Muscle layer of duodenum (tissue), 2 donors: Measurements from ENCODE around the gene DCUN1D2.

Experiments used
- H3K27ac ChIP-seq: one replicate; pipeline ENCODE4 v1.7.0; 2013; ENCODE audit warnings: mild to moderate bottlenecking, low read length
- H3K27me3 ChIP-seq: one replicate; pipeline ENCODE4 v1.7.0; 2013; ENCODE audit warnings: low read depth, mild to moderate bottlenecking, control low read depth, low read length
- H3K36me3 ChIP-seq, 2 donors: one replicate each; pipeline ENCODE4 v1.7.0; 2013; ENCODE audit warnings: low read length in 2 of 2, control low read depth in 1 of 2, mild to moderate bottlenecking in 1 of 2; ENCODE audit not compliant: insufficient read depth in 2 of 2, control insufficient read depth in 1 of 2
- H3K4me1 ChIP-seq, 2 donors: one replicate each; pipeline ENCODE4 v1.7.0; 2013; ENCODE audit warnings: low read length in 2 of 2, mild to moderate bottlenecking in 2 of 2, control low read depth in 1 of 2, moderate library complexity in 1 of 2; ENCODE audit not compliant: insufficient read depth in 2 of 2, control insufficient read depth in 1 of 2
- H3K4me3 ChIP-seq, 2 donors: one replicate each; pipeline ENCODE4 v1.7.0; 2013; ENCODE audit warnings: low read length in 2 of 2, low read depth in 1 of 2, mild to moderate bottlenecking in 1 of 2
- H3K9me3 ChIP-seq, 2 donors: one replicate each; pipeline ENCODE4 v1.7.0; 2013; ENCODE audit warnings: low read length in 2 of 2, control low read depth in 1 of 2, mild to moderate bottlenecking in 1 of 2; ENCODE audit not compliant: control insufficient read depth in 1 of 2
- donor health status: healthy.

Gene DCUN1D2

DNA sequence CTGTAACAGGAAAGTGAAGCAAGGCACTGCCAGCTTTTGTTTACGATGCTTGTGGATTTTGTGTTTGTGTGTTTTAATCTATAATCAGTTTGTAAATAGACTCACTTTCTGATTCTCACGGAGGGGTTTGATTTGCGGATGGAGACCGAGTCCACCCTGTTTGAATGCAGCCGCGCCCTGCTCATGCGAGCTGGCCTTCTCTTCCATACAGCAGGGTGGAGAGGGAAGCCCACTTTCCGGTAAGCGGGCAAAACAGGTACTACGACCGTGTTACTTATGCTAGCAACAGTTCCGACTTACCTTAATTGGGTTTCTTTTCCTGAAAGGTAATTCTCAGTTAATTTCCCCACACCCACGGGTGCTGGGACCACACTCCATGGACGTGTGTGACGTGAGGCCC lies 70.3 kb downstream of the DCUN1D2 start:
- no peak overlapping the region for H3K27ac ChIP-seq
- no peak overlapping the region for H3K4me3 ChIP-seq
- H3K36me3 ChIP-seq: no peaks in the 10 kb centered on the region
- H3K4me1 ChIP-seq: peaks cover 0 to 6% of the 10 kb centered on the region in 2 donors
- H3K9me3 ChIP-seq: no peaks in the 10 kb centered on the region
- H3K27me3 ChIP-seq: no peaks in the 10 kb centered on the region

DNA sequence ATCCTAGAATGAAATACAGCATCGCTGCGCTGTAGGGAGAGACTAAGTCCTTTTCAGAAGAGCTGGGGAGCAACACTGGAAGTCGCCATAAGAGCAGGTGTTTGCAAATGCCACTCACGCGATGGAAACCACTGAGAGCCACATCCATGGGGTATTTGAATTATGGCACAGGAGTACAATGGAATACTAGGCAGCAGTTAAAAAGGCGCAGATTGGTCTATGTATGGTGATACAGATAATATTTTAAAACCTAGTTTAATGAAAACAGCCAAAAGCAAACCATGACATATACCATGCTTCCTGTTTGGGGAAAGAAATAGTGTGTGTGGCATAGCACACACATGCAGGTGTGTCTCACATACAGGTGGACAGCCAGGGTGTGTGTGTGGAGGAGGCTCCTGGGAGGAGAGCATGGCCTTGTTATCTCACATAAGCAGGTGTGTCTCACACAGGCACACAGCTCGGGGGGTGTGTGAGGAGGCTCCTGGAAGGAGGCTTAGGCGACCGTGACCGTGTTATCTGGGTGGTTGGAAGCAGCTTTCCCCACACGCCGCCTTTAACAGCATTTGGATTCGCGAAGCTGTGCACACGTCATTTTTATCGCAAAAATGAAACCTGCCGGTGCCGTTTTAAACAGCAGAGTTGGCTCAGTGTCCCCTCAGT lies 70.8 kb downstream of the DCUN1D2 start:
- Histone ChIP-seq H3K27me3 (no peaks in the 10 kb centered on the region), H3K4me3 (no peak overlapping the region), H3K27ac (no peak overlapping the region), H3K4me1 (peaks cover 0 to 6% of the 10 kb centered on the region in 2 donors), H3K9me3 (no peaks in the 10 kb centered on the region), H3K36me3 (no peaks in the 10 kb centered on the region)

DNA sequence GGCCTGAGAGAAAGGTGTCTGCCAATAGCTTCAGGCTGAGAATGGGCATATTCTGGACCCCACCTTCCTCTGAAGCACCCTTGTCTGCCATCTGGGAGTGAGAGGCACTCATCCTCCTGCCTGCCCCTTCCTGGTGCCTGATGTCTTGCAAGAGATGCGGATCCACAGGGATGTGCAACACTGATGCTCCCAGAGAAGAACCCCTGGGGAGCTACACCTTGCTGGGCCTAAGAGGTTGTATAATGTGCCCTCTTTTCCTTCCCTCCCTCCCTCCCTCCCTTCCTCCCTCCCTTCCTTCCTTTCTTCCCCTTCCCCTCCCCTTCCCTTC lies 71.8 kb downstream of the DCUN1D2 start:
- Histone ChIP-seq H3K27ac (no peak overlapping the region), H3K4me1 (peaks cover 0 to 6% of the 10 kb centered on the region in 2 donors), H3K36me3 (no peaks in the 10 kb centered on the region), H3K9me3 (no peaks in the 10 kb centered on the region), H3K27me3 (no peaks in the 10 kb centered on the region), H3K4me3 (no peak overlapping the region)

DNA sequence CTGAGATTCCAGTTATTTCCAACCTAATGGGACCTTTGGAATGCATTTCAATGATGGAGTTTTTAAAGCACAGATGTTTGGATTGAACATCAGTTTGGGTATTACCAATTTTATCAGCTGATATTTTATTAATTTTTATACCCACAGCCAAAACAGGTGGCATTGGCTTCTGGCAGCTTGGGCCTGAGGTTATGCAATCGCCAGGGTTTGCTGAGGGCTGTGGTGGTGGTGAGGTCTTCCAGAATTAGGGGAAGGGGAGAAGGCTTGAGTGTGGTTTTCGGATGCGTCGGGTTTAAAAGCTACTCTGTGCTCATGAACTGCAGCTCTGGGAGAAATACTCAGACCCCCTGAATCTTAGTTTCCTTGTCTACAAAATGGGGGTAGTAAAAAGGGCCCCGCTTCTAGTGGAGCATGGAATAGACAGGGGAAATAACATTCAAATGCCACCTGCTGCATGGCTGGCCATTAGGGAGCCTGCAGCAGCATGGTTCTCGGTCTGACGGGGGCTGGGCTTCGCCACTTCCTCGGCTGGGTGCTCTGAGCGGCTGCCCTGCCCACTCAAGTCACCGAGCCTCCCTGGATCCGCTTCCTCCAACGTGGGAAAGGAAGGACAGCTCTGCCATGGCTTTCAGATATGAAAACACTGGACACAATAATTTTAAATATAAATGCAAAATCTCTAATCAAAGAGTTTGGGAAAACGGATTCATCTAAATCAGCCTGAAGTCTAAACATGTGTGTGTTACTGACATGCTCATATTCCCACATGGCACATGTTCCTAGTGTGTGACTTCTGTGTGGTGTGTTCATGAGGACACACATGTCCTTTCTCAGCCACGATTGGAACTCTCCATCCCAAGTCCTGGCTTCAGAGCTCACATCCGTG lies 72.4 kb downstream of the DCUN1D2 start:
- H3K27ac ChIP-seq: no peak overlapping the region

DNA sequence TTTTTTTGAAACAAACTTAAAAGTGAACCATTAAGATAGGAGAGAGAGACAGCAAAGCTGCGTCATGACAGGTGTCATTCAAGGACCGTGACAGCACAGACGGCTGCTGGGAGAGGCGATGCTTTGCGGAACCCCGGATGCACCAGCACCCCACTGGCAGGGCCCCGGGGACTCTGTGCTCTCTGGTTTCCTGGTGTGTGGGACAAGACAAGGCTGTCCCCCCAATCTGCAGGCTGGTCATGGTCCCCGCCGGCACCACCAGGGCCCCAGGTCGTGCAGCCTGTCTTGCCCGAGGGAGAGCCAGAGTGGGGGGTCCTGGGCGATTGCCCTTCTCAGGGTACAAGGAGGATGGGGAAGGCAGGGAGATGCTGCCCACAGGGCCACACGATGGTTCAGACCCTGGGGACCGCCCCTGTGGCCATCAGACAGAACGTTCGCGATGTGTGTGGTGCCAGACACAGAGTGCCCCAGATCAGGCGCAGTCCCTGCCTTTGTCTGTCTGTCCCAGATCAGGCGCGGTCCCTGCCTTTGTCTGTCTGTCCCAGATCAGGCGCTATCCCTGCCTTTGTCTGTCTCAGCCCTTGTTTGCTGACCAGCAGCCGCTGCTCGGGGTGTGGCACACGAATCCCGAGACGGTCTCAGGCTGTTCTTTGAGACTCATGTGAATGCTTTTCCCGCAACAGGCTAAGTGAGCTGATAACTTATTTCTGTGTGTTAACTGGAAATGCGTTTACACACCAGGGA lies 73.3 kb downstream of the DCUN1D2 start:
- Histone ChIP-seq H3K27me3 (no peaks in the 10 kb centered on the region), H3K4me1 (peaks cover 0 to 6% of the 10 kb centered on the region in 2 donors), H3K9me3 (peaks cover 0 to 2% of the 10 kb centered on the region in 2 donors), H3K4me3 (no peak overlapping the region), H3K27ac (no peak overlapping the region), H3K36me3 (no peaks in the 10 kb centered on the region)

More for the DNA sequence above, 72.4 kb downstream of the DCUN1D2 start:
- H3K36me3 ChIP-seq: no peaks in the 10 kb centered on the region
- no peak overlapping the region for H3K4me3 ChIP-seq
- no peaks in the 10 kb centered on the region for H3K27me3 ChIP-seq
- no peaks in the 10 kb centered on the region for H3K9me3 ChIP-seq
- peaks cover 0 to 6% of the 10 kb centered on the region in 2 donors for H3K4me1 ChIP-seq

DNA sequence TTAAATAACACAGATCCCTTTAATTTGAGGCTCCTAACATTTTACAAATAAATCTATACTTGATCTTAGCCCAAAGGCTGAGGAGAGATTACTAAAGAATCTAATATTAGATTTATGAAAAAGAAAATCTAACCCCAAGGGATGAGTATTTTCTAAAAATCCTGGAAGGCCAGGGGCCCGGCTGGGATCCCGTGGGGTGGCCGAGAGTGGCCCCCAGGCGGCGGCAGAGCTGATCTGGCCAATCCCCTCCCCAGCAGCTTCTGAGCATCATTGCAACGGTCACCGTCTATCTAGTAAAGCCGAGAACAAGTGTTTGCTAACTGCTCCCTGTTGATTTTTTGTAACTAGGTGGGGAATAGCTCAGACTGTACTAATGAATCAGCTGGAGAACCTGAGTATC lies 74.7 kb downstream of the DCUN1D2 start:
- H3K27ac ChIP-seq: no peak overlapping the region

DNA sequence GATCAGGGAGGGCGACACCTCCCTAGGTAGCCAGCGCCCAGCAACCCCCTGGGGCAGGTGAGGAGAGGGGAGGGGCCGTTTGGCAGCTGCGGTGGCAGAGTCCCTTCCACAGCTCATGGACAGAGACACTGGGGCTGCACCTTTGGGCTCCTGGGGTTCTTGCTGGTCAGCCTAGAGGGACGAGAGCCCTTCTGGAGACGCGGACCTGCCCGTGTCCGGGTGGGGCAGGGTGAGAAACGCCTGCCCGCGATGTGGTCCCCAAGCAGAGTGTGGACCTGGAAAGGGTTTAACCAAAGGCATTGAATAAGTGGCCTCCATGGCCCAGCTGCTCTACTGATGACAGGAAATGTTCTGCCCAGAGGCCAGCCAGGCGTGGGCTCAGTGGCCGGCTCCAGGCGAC lies 75.5 kb downstream of the DCUN1D2 start:
- H3K4me1 ChIP-seq: no peaks in the 10 kb centered on the region
- H3K27me3 ChIP-seq: no peaks in the 10 kb centered on the region
- H3K4me3 ChIP-seq: no peak overlapping the region
- H3K36me3 ChIP-seq: peaks cover 0 to 3% of the 10 kb centered on the region in 2 donors
- H3K27ac ChIP-seq: no peak overlapping the region
- H3K9me3 ChIP-seq: peaks cover 0 to 2% of the 10 kb centered on the region in 2 donors

More for the DNA sequence above, 74.7 kb downstream of the DCUN1D2 start:
- no peaks in the 10 kb centered on the region for H3K27me3 ChIP-seq
- no peaks in the 10 kb centered on the region for H3K4me1 ChIP-seq
- peaks cover 0 to 2% of the 10 kb centered on the region in 2 donors for H3K9me3 ChIP-seq
- H3K4me3 ChIP-seq: no peak overlapping the region
- H3K36me3 ChIP-seq: peaks cover 0 to 3% of the 10 kb centered on the region in 2 donors

DNA sequence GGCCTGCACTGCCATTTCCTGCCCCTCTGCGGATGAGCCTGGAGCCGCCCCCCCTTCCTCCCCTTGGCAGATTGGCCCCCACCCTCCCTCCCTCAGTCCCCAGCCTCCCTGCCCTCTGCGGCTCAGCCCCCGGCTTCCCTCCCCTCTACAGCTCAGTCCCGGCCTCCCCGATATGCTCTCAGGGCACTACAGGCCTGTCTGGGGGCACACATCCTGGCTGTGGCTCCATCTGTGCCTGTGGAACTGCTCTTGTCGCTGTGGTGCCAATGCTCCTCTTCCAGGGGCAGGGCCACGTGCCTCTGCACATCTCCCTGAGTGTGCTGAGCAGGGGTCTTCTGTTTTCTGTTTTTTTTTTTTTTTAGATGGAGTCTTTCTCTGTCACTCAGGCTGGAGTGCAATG lies 76.2 kb downstream of the DCUN1D2 start:
- no peak overlapping the region for H3K27ac ChIP-seq
- H3K4me3 ChIP-seq: no peak overlapping the region
- no peaks in the 10 kb centered on the region for H3K4me1 ChIP-seq
- peaks cover 0 to 3% of the 10 kb centered on the region in 2 donors for H3K36me3 ChIP-seq
- H3K9me3 ChIP-seq: peaks cover 0 to 2% of the 10 kb centered on the region in 2 donors
- no peaks in the 10 kb centered on the region for H3K27me3 ChIP-seq

DNA sequence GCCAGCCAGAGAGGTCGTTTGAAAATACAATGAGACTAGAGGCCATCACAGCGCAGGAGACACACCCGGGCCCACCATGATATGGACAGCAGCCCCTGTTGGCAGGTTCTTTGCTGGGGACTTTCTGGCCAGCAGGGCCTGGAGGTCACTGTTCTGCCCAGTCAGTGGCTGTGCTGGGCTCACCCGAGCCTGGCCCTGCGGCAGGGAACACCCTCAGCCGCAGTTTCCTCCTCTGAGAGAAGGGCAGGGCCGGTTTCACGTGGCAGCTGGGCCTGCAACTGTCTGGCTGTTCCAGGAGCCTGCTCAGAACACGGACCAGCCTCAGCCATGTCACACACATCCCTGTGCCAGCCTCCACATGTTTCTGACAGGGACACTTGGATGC lies 76.6 kb downstream of the DCUN1D2 start:
- peaks cover 0 to 2% of the 10 kb centered on the region in 2 donors for H3K9me3 ChIP-seq
- H3K4me1 ChIP-seq: no peaks in the 10 kb centered on the region
- peaks cover 0 to 3% of the 10 kb centered on the region in 2 donors for H3K36me3 ChIP-seq
- no peaks in the 10 kb centered on the region for H3K27me3 ChIP-seq
- no peak overlapping the region for H3K27ac ChIP-seq
- H3K4me3 ChIP-seq: no peak overlapping the region

DNA sequence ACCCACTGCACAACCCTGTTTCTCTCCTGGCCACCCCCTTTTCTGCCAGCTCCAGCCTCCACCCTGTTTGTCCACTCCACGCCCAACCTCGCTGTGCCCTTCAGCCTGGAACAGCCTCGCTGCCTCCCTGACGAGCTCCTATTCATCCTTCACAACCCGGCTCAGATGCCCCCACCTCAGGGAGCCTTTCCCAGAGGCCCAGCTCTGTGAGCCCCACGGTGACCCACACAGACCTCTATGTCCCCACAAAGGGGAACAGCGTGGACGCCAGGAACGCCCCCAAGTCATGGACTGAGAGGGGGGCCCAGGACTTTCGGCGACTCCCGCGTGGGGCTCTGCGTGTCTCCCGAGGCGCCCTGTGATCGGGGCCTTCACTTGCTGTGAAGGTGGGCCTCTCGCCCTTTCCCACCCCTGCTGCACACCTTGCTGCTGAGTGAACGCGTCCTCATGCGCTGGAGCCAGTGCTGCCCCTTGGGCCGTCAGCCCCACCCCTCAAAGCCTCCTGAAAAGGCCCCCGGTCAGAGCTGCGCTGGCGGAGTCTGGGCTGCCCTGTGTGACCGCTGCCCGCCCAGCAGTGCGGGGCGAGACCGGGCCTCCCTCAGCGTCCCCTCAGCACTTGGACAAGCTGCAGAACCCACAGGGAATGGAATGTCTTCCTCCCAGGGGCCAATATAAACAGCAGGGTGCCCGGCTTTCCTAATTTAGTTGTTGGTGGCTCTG lies 77.2 kb downstream of the DCUN1D2 start:
- no peaks in the 10 kb centered on the region for H3K4me1 ChIP-seq
- H3K36me3 ChIP-seq: peaks cover 0 to 3% of the 10 kb centered on the region in 2 donors
- no peaks in the 10 kb centered on the region for H3K27me3 ChIP-seq
- H3K27ac ChIP-seq: no peak overlapping the region
- no peak overlapping the region for H3K4me3 ChIP-seq
- peaks cover 0 to 2% of the 10 kb centered on the region in 2 donors for H3K9me3 ChIP-seq

DNA sequence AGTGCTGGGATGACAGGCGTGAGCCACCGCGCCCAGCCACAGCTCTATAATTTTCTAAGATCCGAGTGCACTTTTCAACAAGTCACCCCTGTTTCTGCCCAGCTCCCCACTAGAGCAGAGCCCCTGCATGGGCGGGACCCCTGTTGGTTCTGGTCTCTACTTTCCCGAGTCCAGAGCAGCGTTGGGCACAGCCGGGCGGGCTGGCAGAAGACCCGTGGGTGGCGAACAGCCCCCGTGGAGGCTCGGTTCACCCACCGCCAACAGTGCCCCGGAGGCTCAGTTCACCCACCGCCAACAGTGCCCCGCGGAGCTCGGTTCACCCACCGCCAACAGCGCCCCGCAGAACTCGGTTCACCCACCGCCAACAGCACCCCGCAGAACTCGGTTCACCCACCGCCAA lies 78.1 kb downstream of the DCUN1D2 start:
- Histone ChIP-seq H3K4me3 (no peak overlapping the region), H3K27me3 (no peaks in the 10 kb centered on the region), H3K9me3 (peaks cover 0 to 2% of the 10 kb centered on the region in 2 donors), H3K27ac (no peak overlapping the region), H3K4me1 (no peaks in the 10 kb centered on the region), H3K36me3 (peaks cover 0 to 3% of the 10 kb centered on the region in 2 donors)
